ENCODE results near the gene WWC2. TPM values are rescaled to one million over a fixed set of nuclear protein-coding genes. Genes with fewer than 3 reads are reported as not detected.

WWC2 gene
- total RNA-seq, 1 donor from 2014 or later: 39.6 TPM

- H3K4me3 Mint-ChIP-seq: no peak overlapping the region
- H3K4me1 ChIP-seq: peaks cover 26% of the 10 kb centered on the region
- H3K27ac Mint-ChIP-seq: no peak overlapping the region
Measured at GRCh38 chr4:183105092-183105491, 6.0 kb downstream of the WWC2 start.

DNA sequence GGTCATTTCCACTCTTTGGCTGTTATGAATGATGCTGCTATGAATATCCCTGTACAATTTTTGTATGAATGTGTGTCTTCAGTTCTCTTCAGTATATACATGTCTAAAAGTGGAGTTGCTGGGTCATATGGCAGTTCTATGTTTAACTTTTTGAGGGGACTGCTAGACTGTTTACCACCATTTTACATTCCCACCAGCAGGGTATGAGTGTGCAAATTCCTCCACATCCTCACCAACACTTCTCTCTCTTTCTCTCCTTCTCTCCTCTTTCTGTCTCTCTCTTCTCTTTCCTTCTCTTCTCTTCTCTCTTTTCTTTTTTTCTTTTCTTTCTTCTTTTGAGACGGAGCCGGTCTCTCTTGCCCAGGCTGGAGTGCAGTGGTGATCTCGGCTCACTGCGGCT, 7.8 kb downstream of the WWC2 start:
- H3K4me2 ChIP-seq: no peak overlapping the region
- H3K4me1 ChIP-seq: peaks cover 11% of the 10 kb centered on the region
- no peak overlapping the region for H3K4me3 ChIP-seq
- H4K20me1 ChIP-seq (ENCODE audit: low read depth): peaks cover 20% of the 10 kb centered on the region
- H3K4me3 Mint-ChIP-seq: no peak overlapping the region
- no peaks in the 10 kb centered on the region for H3K36me3 ChIP-seq
- no peaks in the 10 kb centered on the region for H3K27me3 Mint-ChIP-seq (ENCODE audit: insufficient read depth, low read depth)
- no peak for TF ChIP-seq EZH2phosphoT487 (IDR thresholded peaks at IDR 0.05)
- TF ChIP-seq CTCF (IDR thresholded peaks at IDR 0.05): peak; percentile 6
- no peak for TF ChIP-seq EZH2 (IDR thresholded peaks at IDR 0.05)
- H3K36me3 Mint-ChIP-seq: peaks cover 3% of the 10 kb centered on the region
- H3K27ac ChIP-seq: no peak overlapping the region
- no peaks in the 10 kb centered on the region for H3K9me3 Mint-ChIP-seq
- H3F3A ChIP-seq (ENCODE audit: low read depth): no peaks in the 10 kb centered on the region
- H3K4me1 Mint-ChIP-seq: peaks cover 7% of the 10 kb centered on the region
- H3K27me3 ChIP-seq: no peaks in the 10 kb centered on the region
- no peak for DNase-seq (ENCODE audit: low spot score)
- no peak overlapping the region for H3K27ac Mint-ChIP-seq
- no peaks in the 10 kb centered on the region for H3K9me3 ChIP-seq (ENCODE audit: low read depth)
- H3K79me2 ChIP-seq (ENCODE audit: low read depth): peaks cover 100% of the 10 kb centered on the region
- H2AFZ ChIP-seq (replicated peaks): no peak overlapping the region
- no peak overlapping the region for H3K9ac ChIP-seq

More at GRCh38 chr4:183105092-183105491, 6.0 kb downstream of the WWC2 start:
- peaks cover 1% of the 10 kb centered on the region for H3F3A ChIP-seq (ENCODE audit: low read depth)
- Mint-ChIP-seq H3K9me3 (no peaks in the 10 kb centered on the region), H3K4me1 (peaks cover 21% of the 10 kb centered on the region), H3K27me3 (ENCODE audit: insufficient read depth, low read depth) (no peaks in the 10 kb centered on the region), H3K36me3 (peaks cover 3% of the 10 kb centered on the region)
- TF ChIP-seq EZH2 (IDR thresholded peaks at IDR 0.05): no peak
- TF ChIP-seq EZH2phosphoT487 (IDR thresholded peaks at IDR 0.05): no peak
- no peak overlapping the region for H3K4me3 ChIP-seq
- no peak for DNase-seq (ENCODE audit: low spot score)
- no peaks in the 10 kb centered on the region for H3K36me3 ChIP-seq
- no peaks in the 10 kb centered on the region for H3K27me3 ChIP-seq
- no peak overlapping the region for H3K27ac ChIP-seq
- H2AFZ ChIP-seq (replicated peaks): no peak overlapping the region
- H3K79me2 ChIP-seq (ENCODE audit: low read depth): peaks cover 100% of the 10 kb centered on the region
- H3K9ac ChIP-seq: no peak overlapping the region
- no peak overlapping the region for H3K4me2 ChIP-seq
- H3K9me3 ChIP-seq (ENCODE audit: low read depth): no peaks in the 10 kb centered on the region
- peaks cover 38% of the 10 kb centered on the region for H4K20me1 ChIP-seq (ENCODE audit: low read depth)

DNA sequence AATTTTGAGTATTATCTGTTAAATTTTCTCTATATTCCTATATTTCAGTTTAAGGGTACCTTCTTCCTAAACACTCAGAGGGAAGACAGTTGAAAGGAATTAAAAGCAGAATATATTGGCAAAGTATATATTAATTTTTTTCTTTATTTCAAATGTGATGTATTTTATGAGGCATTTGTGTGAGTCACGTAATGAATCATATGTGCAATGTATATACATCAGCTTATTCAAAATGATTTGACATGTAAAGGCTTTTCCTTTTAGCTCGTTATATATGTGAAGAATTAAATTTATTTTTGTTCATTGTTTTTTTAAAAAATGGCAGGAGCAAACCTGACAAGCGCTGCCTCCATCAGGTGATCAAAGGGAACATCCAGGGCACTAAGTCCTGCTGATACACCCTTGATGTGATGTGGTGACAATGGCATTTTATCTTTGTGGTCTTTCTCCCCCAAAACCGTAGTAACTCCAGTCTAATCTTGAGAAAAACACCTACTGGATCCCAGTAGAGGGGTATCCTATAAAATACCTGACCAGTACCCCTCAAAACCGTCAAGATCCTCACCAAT, 8.9 kb downstream of the WWC2 start:
- Histone ChIP-seq H3K9ac (no peak overlapping the region), H3K4me1 (no peaks in the 10 kb centered on the region), H3K9me3 (ENCODE audit: low read depth) (no peaks in the 10 kb centered on the region), H2AFZ (replicated peaks) (no peak overlapping the region), H3K27ac (no peak overlapping the region), H3K4me3 (no peak overlapping the region), H3K36me3 (no peaks in the 10 kb centered on the region), H3K4me2 (no peak overlapping the region), H3K27me3 (no peaks in the 10 kb centered on the region), H3K79me2 (ENCODE audit: low read depth) (peaks cover 100% of the 10 kb centered on the region), H3F3A (ENCODE audit: low read depth) (no peaks in the 10 kb centered on the region), H4K20me1 (ENCODE audit: low read depth) (peaks cover 13% of the 10 kb centered on the region)
- H3K9me3 Mint-ChIP-seq: no peaks in the 10 kb centered on the region
- H3K36me3 Mint-ChIP-seq: peaks cover 3% of the 10 kb centered on the region
- H3K4me3 Mint-ChIP-seq: no peak overlapping the region
- DNase-seq (ENCODE audit: low spot score): no peak
- TF ChIP-seq CTCF (IDR thresholded peaks at IDR 0.05): no peak
- no peak for TF ChIP-seq EZH2 (IDR thresholded peaks at IDR 0.05)
- no peak for TF ChIP-seq EZH2phosphoT487 (IDR thresholded peaks at IDR 0.05)
- no peak overlapping the region for H3K27ac Mint-ChIP-seq
- no peaks in the 10 kb centered on the region for H3K4me1 Mint-ChIP-seq
- H3K27me3 Mint-ChIP-seq (ENCODE audit: insufficient read depth, low read depth): no peaks in the 10 kb centered on the region

- Histone ChIP-seq H4K20me1 (ENCODE audit: low read depth) (no peaks in the 10 kb centered on the region), H3K4me2 (no peak overlapping the region), H3F3A (ENCODE audit: low read depth) (peaks cover 3% of the 10 kb centered on the region), H3K27ac (no peak overlapping the region), H3K4me3 (no peak overlapping the region), H3K9me3 (ENCODE audit: low read depth) (no peaks in the 10 kb centered on the region), H3K27me3 (no peaks in the 10 kb centered on the region), H3K4me1 (no peaks in the 10 kb centered on the region), H3K79me2 (ENCODE audit: low read depth) (peaks cover 100% of the 10 kb centered on the region), H3K36me3 (no peaks in the 10 kb centered on the region), H2AFZ (replicated peaks) (no peak overlapping the region), H3K9ac (no peak overlapping the region)
- Mint-ChIP-seq H3K4me3 (no peak overlapping the region), H3K36me3 (no peaks in the 10 kb centered on the region), H3K27ac (no peak overlapping the region), H3K4me1 (no peaks in the 10 kb centered on the region), H3K27me3 (ENCODE audit: insufficient read depth, low read depth) (no peaks in the 10 kb centered on the region), H3K9me3 (no peaks in the 10 kb centered on the region)
- no peak for TF ChIP-seq EZH2phosphoT487 (IDR thresholded peaks at IDR 0.05)
- no peak for TF ChIP-seq EZH2 (IDR thresholded peaks at IDR 0.05)
- no peak for TF ChIP-seq CTCF (IDR thresholded peaks at IDR 0.05)
- no peak for DNase-seq (ENCODE audit: low spot score)
Measured at GRCh38 chr4:183110244-183110643, 11.2 kb downstream of the WWC2 start.
